Measurements from ENCODE around the gene BTBD18. TPM values are rescaled to one million over a fixed set of nuclear protein-coding genes. Genes with fewer than 3 reads are reported as not detected.

Gene BTBD18
- total RNA-seq, 1 donor from 2014 or later = not detected

GRCh38 chr11:57763568-57763967, 11.9 kb upstream of the BTBD18 start:
- peaks cover 34% of the 10 kb centered on the region for H3K4me1 Mint-ChIP-seq
- DNase-seq (no peak), ATAC-seq (ENCODE audit: low read depth) (no peak)
- H3K27ac Mint-ChIP-seq = no peak overlapping the region
- H3K9me3 Mint-ChIP-seq = no peaks in the 10 kb centered on the region
- no peaks in the 10 kb centered on the region for H3K27me3 Mint-ChIP-seq
- intact Hi-C loops (cut with micrococcal nuclease) = loop anchor here (1.0 kb wide), 1 partner anchor 12 kb away; no protein-coding TSS in a partner anchor
- H3K36me3 Mint-ChIP-seq (ENCODE audit: low read depth) = peaks cover 4% of the 10 kb centered on the region
- ChIA-PET CTCF (interaction anchor here (0.7 to 8.7 kb wide), 3 partner anchors 21 to 119 kb away, joined by 3 to 69 read pairs (median 3); no protein-coding TSS in a partner anchor), POLR2A (interaction anchor here (0.9 kb wide), 1 partner anchor 29 kb away, joined by 7 read pairs; no protein-coding TSS in a partner anchor)
- peak overlapping the region; percentile 67 for H3K4me3 Mint-ChIP-seq
- no peak for TF ChIP-seq CTCF (IDR thresholded peaks at IDR 0.05)

GRCh38 chr11:57762235-57762861, 10.7 kb upstream of the BTBD18 start:
- H3K27me3 Mint-ChIP-seq = no peaks in the 10 kb centered on the region
- no peak overlapping the region for H3K27ac Mint-ChIP-seq
- peaks cover 33% of the 10 kb centered on the region for H3K4me1 Mint-ChIP-seq
- no peak for ATAC-seq (ENCODE audit: low read depth)
- POLR2A ChIA-PET = interaction anchor here (0.6 to 2.7 kb wide), 5 partner anchors 20 to 811 kb away, joined by 3 to 15 read pairs (median 7); partner anchors contain the start of gene SELENOH
- no peaks in the 10 kb centered on the region for H3K9me3 Mint-ChIP-seq
- H3K36me3 Mint-ChIP-seq (ENCODE audit: low read depth) = peaks cover 4% of the 10 kb centered on the region
- intact Hi-C loops (cut with micrococcal nuclease) = no loop called here
- H3K4me3 Mint-ChIP-seq = peak overlapping the region; percentile 93
- CTCF ChIA-PET = interaction anchor here (8.7 kb wide), 1 partner anchor 39 kb away, joined by 69 read pairs; no protein-coding TSS in a partner anchor
- no peak for TF ChIP-seq CTCF (IDR thresholded peaks at IDR 0.05)
- DNase-seq = no peak

- ATAC-seq (ENCODE audit: low read depth) = peak; percentile 82
- no peak for TF ChIP-seq CTCF (IDR thresholded peaks at IDR 0.05)
- H3K36me3 Mint-ChIP-seq (ENCODE audit: low read depth) = peaks cover 4% of the 10 kb centered on the region
- DNase-seq = no peak
- intact Hi-C loops (cut with micrococcal nuclease) = loop anchor here (2.0 kb wide), 1 partner anchor 21 kb away; the partner anchor contains the start of gene SELENOH
- peaks cover 30% of the 10 kb centered on the region for H3K4me1 Mint-ChIP-seq
- H3K4me3 Mint-ChIP-seq = peak within 1 kb of the TSS; percentile 93
- POLR2A ChIA-PET = interaction anchor here (0.6 to 2.7 kb wide), 6 partner anchors 10 to 50 kb away, joined by 3 to 15 read pairs (median 4); partner anchors contain the start of genes MED19 and SELENOH
- CTCF ChIA-PET = interaction anchor here (8.7 kb wide), 1 partner anchor 40 kb away, joined by 69 read pairs; no protein-coding TSS in a partner anchor
- H3K27me3 Mint-ChIP-seq = no peaks in the 10 kb centered on the region
- H3K27ac Mint-ChIP-seq = peak within 1 kb of the TSS; percentile 77
- no peaks in the 10 kb centered on the region for H3K9me3 Mint-ChIP-seq
Measured at GRCh38 chr11:57761301-57762234, 9.9 kb upstream of the BTBD18 start, which contains the start of gene CTNND1. Gene CTNND1 (plus strand): TSS chr11:57761802. CDS start chr11:57791479, 29,677 bp downstream.

- ChIA-PET POLR2A (interaction anchor here (1.4 to 1.6 kb wide), 2 partner anchors 17 to 21 kb away, joined by 4 to 5 read pairs; partner anchors contain the start of gene SELENOH), CTCF (interaction anchor here (8.7 kb wide), 1 partner anchor 43 kb away, joined by 69 read pairs; no protein-coding TSS in a partner anchor)
- Mint-ChIP-seq H3K4me3 (no peak overlapping the region), H3K36me3 (ENCODE audit: low read depth) (peaks cover 4% of the 10 kb centered on the region), H3K9me3 (no peaks in the 10 kb centered on the region), H3K27ac (no peak overlapping the region), H3K4me1 (peaks cover 15% of the 10 kb centered on the region), H3K27me3 (no peaks in the 10 kb centered on the region)
- no peak for DNase-seq
- no peak for ATAC-seq (ENCODE audit: low read depth)
- intact Hi-C loops (cut with micrococcal nuclease) = no loop called here
- TF ChIP-seq CTCF (IDR thresholded peaks at IDR 0.05) = no peak
Measured at GRCh38 chr11:57758174-57758573, 6.6 kb upstream of the BTBD18 start.

Measured in activated B cell treated with CpG ODN at 0.5 μM for 24 hours (primary cell).